AG04450 (cell line): ENCODE data around the gene COA3. TPM values are rescaled to one million over a fixed set of nuclear protein-coding genes. Genes with fewer than 3 reads are reported as not detected.

ENCODE experiments used
- CTCF ChIA-PET: fragments of 300-600, 350-600 bp; formaldehyde crosslinking; extraction: SDS; loops from one replicate; lab custom pipeline; 2022; ENCODE audit warnings: antibody characterized with exemption, inconsistent platforms; lab: Charles Lee
- POLR2A ChIA-PET: fragments of 350-600 bp; formaldehyde crosslinking; extraction: SDS; loops from one replicate; lab custom pipeline; 2021; ENCODE audit warnings: antibody characterized with exemption, inconsistent platforms; lab: Yijun Ruan, JAX
- DNase-seq: peaks from one replicate; pipeline ENCODE4 v3.0.0-alpha.2; 2011; ENCODE audit warnings: low read depth, low spot score
- H3K27ac ChIP-seq: one replicate; pipeline ENCODE4 v1.5.1; 2012; ENCODE audit warnings: low read depth, low read length, control low read depth
- H3K27me3 ChIP-seq: one replicate; pipeline ENCODE4 v1.6.0; 2012; ENCODE audit warnings: low read length; ENCODE audit not compliant: control insufficient read depth, insufficient read depth
- H3K4me3 ChIP-seq: 2 replicates; pipeline ENCODE4 v1.5.1; 2011; ENCODE audit warnings: mild to moderate bottlenecking, low read depth, low read length, control low read depth
- H3K9me3 ChIP-seq: 2 replicates; pipeline ENCODE4 v1.5.1; 2012; ENCODE audit warnings: low read length; ENCODE audit not compliant: control insufficient read depth, insufficient read depth
- polyA plus RNA-seq: library from polyadenylated mRNA; depleted of rRNA; stranded (reverse); fragments of >200 nt; gene quantifications from 2 replicates; pipeline ENCODE4 v1.2.3, GENCODE V29; 2011
- TF ChIP-seq, protein P1 (sequence below): IDR thresholded peaks from 2 replicates; pipeline ENCODE4 v1.5.1; 2011; ENCODE audit warnings: low read depth, low read length, control low read depth, inconsistent platforms

Gene COA3
- polyA plus RNA-seq, 1 experiment: 86.7 TPM

DNA sequence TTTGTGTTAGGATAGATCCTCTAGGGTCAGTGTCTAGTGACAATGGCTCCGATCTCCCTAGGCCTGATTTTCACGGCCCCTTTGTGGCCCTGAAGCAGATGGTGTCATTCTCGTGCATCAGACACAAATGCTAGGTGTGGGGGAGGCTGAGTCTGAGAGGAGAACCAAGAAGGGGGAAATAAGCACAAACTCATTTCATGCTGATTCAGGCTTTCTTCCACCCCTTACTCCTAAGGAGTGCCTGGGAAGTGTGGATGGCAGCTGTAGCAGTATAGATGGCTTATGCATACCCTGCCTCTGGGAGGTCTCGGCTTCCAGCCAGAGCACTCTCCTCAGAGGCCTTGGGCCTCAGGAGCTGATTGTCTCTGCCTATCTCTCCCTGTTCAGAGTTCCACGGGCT lies 19.9 kb downstream of the COA3 start:
- Histone ChIP-seq H3K4me3 (no peak overlapping the region), H3K27me3 (no peaks in the 10 kb centered on the region), H3K9me3 (no peaks in the 10 kb centered on the region; the same call in 1 of the 2 replicates), H3K27ac (no peak overlapping the region)
- no peak for DNase-seq
- POLR2A ChIA-PET: no interaction called here
- TF ChIP-seq, protein P1, sequence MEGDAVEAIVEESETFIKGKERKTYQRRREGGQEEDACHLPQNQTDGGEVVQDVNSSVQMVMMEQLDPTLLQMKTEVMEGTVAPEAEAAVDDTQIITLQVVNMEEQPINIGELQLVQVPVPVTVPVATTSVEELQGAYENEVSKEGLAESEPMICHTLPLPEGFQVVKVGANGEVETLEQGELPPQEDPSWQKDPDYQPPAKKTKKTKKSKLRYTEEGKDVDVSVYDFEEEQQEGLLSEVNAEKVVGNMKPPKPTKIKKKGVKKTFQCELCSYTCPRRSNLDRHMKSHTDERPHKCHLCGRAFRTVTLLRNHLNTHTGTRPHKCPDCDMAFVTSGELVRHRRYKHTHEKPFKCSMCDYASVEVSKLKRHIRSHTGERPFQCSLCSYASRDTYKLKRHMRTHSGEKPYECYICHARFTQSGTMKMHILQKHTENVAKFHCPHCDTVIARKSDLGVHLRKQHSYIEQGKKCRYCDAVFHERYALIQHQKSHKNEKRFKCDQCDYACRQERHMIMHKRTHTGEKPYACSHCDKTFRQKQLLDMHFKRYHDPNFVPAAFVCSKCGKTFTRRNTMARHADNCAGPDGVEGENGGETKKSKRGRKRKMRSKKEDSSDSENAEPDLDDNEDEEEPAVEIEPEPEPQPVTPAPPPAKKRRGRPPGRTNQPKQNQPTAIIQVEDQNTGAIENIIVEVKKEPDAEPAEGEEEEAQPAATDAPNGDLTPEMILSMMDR: no peak
- CTCF ChIA-PET: interaction anchor here (1.7 kb wide), 1 partner anchor 15 kb away, joined by 9 read pairs; no protein-coding TSS in a partner anchor

DNA sequence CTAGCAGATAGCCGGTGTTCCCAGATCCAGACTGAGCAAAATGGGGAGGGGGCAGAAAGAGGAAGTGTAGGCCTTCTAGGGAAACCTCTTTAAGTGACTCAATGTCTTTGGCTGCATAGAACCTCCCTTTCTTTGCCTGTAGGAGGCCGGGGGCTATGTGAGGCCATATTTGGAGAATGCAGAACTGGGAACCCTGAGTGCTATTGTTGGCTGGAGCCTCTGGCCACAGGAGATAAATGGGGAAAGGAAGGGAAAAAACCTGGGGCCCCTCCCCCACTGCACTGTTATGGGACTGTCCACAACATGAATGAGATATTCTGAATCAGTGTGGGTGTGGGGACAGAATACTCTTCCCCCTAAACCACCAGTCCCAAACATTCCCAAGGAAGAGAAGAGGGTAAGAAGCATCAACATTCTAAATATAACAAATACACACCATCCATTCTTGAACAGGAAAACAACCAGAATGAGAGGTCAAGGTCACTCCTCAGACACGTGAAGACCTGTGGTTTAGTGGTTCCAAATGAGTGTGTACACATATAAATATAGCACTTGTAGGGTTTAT lies 22.9 kb downstream of the COA3 start:
- no peak overlapping the region for H3K4me3 ChIP-seq
- DNase-seq: no peak
- no peaks in the 10 kb centered on the region; the same call in 1 of the 2 replicates for H3K9me3 ChIP-seq
- no peaks in the 10 kb centered on the region for H3K27me3 ChIP-seq
- ChIA-PET POLR2A (no interaction called here), CTCF (no interaction called here)
- TF ChIP-seq, protein P1: no peak
- no peak overlapping the region for H3K27ac ChIP-seq

DNA sequence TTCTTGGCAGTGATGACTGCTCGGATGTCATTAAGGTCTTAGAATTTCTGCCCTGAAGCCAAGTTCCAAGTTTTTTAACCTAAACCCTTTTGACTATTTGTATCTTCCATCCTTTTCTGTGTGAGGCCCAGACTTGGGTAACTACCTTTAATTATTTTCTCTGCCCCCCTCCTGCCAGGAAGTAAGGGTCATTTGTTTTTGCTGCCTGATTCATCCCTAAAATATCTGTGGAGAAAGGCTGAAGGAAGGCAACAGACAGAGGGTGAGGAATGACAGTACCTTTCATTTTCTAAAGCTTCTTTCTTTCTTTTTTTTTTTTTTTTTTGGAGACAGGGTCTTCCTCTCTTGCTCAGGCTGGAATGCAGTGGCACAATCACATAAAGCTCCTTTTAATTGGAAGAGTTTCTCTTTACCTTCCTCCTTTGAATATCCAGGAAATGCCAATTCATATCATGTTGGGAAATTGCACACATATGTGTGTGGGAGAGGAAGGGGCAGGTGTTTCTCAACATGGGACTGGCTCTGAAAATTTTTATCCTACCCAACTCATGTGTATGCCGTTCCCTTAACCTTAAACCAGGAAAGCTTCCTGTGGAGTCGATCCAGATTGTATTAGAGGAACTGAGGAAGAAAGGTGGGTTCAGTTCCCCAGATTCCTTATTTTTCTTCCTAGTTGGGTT lies 24.3 kb downstream of the COA3 start:
- no peaks in the 10 kb centered on the region for H3K27me3 ChIP-seq
- no peak for DNase-seq

DNA sequence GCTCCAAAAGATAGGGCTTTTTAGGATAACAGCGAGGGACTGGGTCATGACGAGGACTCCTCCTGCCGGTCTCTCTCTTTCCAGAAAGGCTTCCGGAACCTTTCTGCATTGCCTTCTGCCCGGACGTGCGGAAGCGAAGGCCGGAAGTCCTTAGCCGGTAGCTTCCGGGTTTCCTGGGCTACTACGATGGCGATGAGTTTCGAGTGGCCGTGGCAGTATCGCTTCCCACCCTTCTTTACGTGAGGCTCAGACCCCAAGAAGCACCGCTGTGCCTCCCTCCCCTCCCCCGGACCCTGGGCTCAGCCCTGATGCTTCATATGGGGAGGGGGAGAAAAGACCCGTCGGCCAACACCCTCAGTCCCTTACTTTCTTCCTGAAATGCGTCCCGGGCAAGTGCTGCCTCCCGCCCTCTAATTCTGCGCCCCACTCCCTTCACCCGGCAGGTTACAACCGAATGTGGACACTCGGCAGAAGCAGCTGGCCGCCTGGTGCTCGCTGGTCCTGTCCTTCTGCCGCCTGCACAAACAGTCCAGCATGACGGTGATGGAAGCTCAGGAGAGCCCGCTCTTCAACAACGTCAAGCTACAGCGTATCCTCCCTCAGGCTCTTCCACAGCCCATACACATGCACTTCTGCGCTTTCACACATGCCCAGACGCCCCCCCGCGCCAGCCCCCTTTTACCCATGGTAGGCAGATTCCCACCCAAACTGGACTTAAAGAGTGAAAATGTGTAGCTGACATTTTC lies 25.0 kb downstream of the COA3 start, which contains the start of gene VPS25:
TSS of gene VPS25 (plus strand) at position 160 of the 746 bp plus-strand sequence. CDS start at position 187, 27 bp downstream.
- TF ChIP-seq, protein P1: peak; percentile 30
- H3K27ac ChIP-seq: peak within 1 kb of the TSS; percentile 85
- H3K9me3 ChIP-seq: no peaks in the 10 kb centered on the region
- H3K27me3 ChIP-seq: no peaks in the 10 kb centered on the region
- H3K4me3 ChIP-seq: peak within 1 kb of the TSS; percentile 97
- DNase-seq: peak; percentile 55
- ChIA-PET POLR2A (interaction anchor here (0.5 to 1.5 kb wide), 12 partner anchors 10 to 195 kb away, joined by 3 to 7 read pairs (median 4); partner anchors contain the start of genes BECN1, CNTD1 and RAMP2), CTCF (interaction anchor here (1.4 to 3.3 kb wide), 5 partner anchors 10 to 195 kb away, joined by 3 to 39 read pairs (median 5); partner anchors contain the start of gene BECN1)

More for the DNA sequence above, 24.3 kb downstream of the COA3 start:
- POLR2A ChIA-PET: interaction anchor here (0.6 to 1.4 kb wide), 5 partner anchors 9 to 196 kb away, joined by 4 to 7 read pairs (median 5); partner anchors contain the start of gene BECN1
- Histone ChIP-seq H3K27ac (peak overlapping the region; percentile 85), H3K4me3 (peak overlapping the region; percentile 97), H3K9me3 (no peaks in the 10 kb centered on the region)
- CTCF ChIA-PET: interaction anchor here (1.4 to 3.3 kb wide), 5 partner anchors 11 to 195 kb away, joined by 3 to 39 read pairs (median 5); partner anchors contain the start of gene BECN1
- TF ChIP-seq, protein P1: no peak
